A673 (cell line): ENCODE results near the gene NUDT21.
"Not testable (repeated sequence)": the region's sequence is repeated elsewhere in the genome, so short reads cannot be mapped to it uniquely, and the experiment has no call there.

Experiments
- CTCF ChIP-seq: fragments of 300-800, 200-600 bp; sonication (generic); conservative IDR thresholded peaks from 2 replicates; pipeline ENCODE4 v1.5.1; 2017; ENCODE audit warnings: low read depth, mild to moderate bottlenecking, antibody characterized with exemption, low read length, moderate library complexity, mixed read lengths
- EZH2 ChIP-seq: fragments of 200-600 bp; sonication (generic); IDR thresholded peaks from 2 replicates; pipeline ENCODE4 v1.6.1; 2017; ENCODE audit warnings: borderline replicate concordance, low read depth, mild to moderate bottlenecking, mixed read lengths, antibody characterized with exemption, low read length; ENCODE audit not compliant: poor library complexity, severe bottlenecking

GRCh38 chr16:56380778-56381485 lies 70.2 kb downstream of the NUDT21 start:
- TF ChIP-seq CTCF, EZH2: not testable (repeated sequence)
